Measurements from ENCODE around the gene TM9SF4. TPM values are rescaled to one million over a fixed set of nuclear protein-coding genes. Genes with fewer than 3 reads are reported as not detected.
A peak's percentile ranks its signal among the peaks of the same experiment; 100 is the strongest.

Gene TM9SF4
- total RNA-seq, 1 donor from 2014 or later: 99.4 TPM

- no peak for DNase-seq (ENCODE audit: extremely low spot score, unreplicated experiment)
- no peak for TF ChIP-seq CTCF (conservative IDR thresholded peaks at IDR 0.05)
- peak overlapping the region; percentile 87 for H3K4me3 Mint-ChIP-seq
- H3K27me3 Mint-ChIP-seq: no peaks in the 10 kb centered on the region
- peaks cover 33% of the 10 kb centered on the region for H3K4me1 Mint-ChIP-seq (ENCODE audit: unreplicated experiment)
- H3K36me3 Mint-ChIP-seq: peaks cover 6% of the 10 kb centered on the region
- peak overlapping the region; percentile 86 for H3K27ac Mint-ChIP-seq
- H3K9me3 Mint-ChIP-seq: no peaks in the 10 kb centered on the region
Observed at GRCh38 chr20:32209850-32210605, 100.5 kb downstream of the TM9SF4 start.

DNA sequence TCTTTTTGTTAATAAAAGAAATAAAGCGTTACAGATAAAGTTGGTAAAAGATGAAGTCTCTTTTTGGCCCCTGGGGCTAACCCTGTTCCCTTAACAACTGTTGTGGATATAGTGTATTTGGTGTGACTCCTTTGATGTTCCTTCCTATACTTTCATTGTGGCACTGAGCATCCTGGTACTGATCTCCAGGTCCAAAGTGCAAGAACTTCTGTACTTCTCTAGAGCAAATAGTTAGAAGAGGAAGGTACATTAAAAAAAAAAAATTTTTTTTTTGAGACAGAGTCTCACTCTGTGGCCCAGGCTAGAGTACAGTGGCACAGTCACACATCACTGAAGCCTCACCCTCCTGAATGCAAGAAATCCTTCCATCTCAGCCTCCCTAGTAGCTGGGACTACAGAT, 104.4 kb downstream of the TM9SF4 start:
- Mint-ChIP-seq H3K36me3 (peaks cover 27% of the 10 kb centered on the region), H3K27me3 (no peaks in the 10 kb centered on the region), H3K27ac (no peak overlapping the region), H3K9me3 (no peaks in the 10 kb centered on the region), H3K4me3 (no peak overlapping the region), H3K4me1 (ENCODE audit: unreplicated experiment) (peaks cover 13% of the 10 kb centered on the region)
- no peak for DNase-seq (ENCODE audit: extremely low spot score, unreplicated experiment)
- no peak for TF ChIP-seq CTCF (conservative IDR thresholded peaks at IDR 0.05)

DNA sequence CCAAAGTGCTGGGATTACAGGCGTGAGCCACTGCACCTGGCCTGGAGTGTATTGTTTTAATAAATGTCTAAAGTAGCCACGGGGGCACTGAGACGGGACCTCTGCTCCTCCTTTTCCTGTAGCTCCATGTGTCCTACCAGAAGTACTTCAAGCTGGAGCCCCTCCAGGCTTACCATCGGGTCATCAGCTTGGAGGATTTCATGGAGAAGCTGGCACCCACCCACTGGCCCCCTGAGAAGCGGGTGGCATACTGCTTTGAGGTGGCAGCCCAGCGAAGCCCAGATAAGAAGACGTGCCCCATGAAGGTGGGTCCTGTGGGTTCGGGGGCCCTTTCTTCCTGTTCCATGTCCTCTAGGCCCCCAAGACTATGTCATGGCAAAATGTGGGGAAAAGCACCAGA, 105.6 kb downstream of the TM9SF4 start:
- Mint-ChIP-seq H3K9me3 (no peaks in the 10 kb centered on the region), H3K36me3 (peaks cover 37% of the 10 kb centered on the region), H3K4me3 (no peak overlapping the region), H3K4me1 (ENCODE audit: unreplicated experiment) (peaks cover 6% of the 10 kb centered on the region), H3K27ac (no peak overlapping the region), H3K27me3 (no peaks in the 10 kb centered on the region)
- no peak for DNase-seq (ENCODE audit: extremely low spot score, unreplicated experiment)
- TF ChIP-seq CTCF (conservative IDR thresholded peaks at IDR 0.05): no peak

- no peak overlapping the region for H3K4me3 Mint-ChIP-seq
- H3K27ac Mint-ChIP-seq: no peak overlapping the region
- peaks cover 6% of the 10 kb centered on the region for H3K4me1 Mint-ChIP-seq (ENCODE audit: unreplicated experiment)
- DNase-seq (ENCODE audit: extremely low spot score, unreplicated experiment): no peak
- no peaks in the 10 kb centered on the region for H3K27me3 Mint-ChIP-seq
- H3K36me3 Mint-ChIP-seq: peaks cover 38% of the 10 kb centered on the region
- no peaks in the 10 kb centered on the region for H3K9me3 Mint-ChIP-seq
- no peak for TF ChIP-seq CTCF (conservative IDR thresholded peaks at IDR 0.05)
Observed at GRCh38 chr20:32215729-32216128, 106.2 kb downstream of the TM9SF4 start.

GRCh38 chr20:32216179-32217142, 106.9 kb downstream of the TM9SF4 start:
- Mint-ChIP-seq H3K9me3 (no peaks in the 10 kb centered on the region), H3K4me3 (no peak overlapping the region), H3K4me1 (ENCODE audit: unreplicated experiment) (peaks cover 6% of the 10 kb centered on the region), H3K27me3 (no peaks in the 10 kb centered on the region), H3K27ac (peak overlapping the region; percentile 33), H3K36me3 (peaks cover 43% of the 10 kb centered on the region)
- DNase-seq (ENCODE audit: extremely low spot score, unreplicated experiment): no peak
- TF ChIP-seq CTCF (conservative IDR thresholded peaks at IDR 0.05): no peak

Other genes with a start within 250 kb of the TM9SF4 start
- 3.0 and 9.1 TPM in 2 replicates for gene DUSP15, start 239.2 kb upstream of the TM9SF4 start, total RNA-seq (ENCODE audit: low replicate concordance)
- gene TTLL9, start 239.1 kb upstream of the TM9SF4 start, total RNA-seq (ENCODE audit: low replicate concordance): 0.17 and 3.4 TPM in 2 replicates
- gene PDRG1, start 157.7 kb upstream of the TM9SF4 start, total RNA-seq (ENCODE audit: low replicate concordance): 24.3 and 24.7 TPM in 2 replicates
- gene XKR7, start 141.6 kb upstream of the TM9SF4 start, total RNA-seq (ENCODE audit: low replicate concordance): 4.2 and 4.9 TPM in 2 replicates
- 0.19 and 0.63 TPM in 2 replicates for gene CCM2L, start 99.3 kb upstream of the TM9SF4 start, total RNA-seq (ENCODE audit: low replicate concordance)
- not detected in 2 replicates for gene HCK, start 57.5 kb upstream of the TM9SF4 start, total RNA-seq (ENCODE audit: low replicate concordance)
- gene PLAGL2, start 98.0 kb downstream of the TM9SF4 start, total RNA-seq (ENCODE audit: low replicate concordance): 52.1 and 52.7 TPM in 2 replicates
- gene POFUT1, start 98.2 kb downstream of the TM9SF4 start, total RNA-seq (ENCODE audit: low replicate concordance): 48.9 and 55.8 TPM in 2 replicates
- gene KIF3B, start 167.9 kb downstream of the TM9SF4 start, total RNA-seq (ENCODE audit: low replicate concordance): 41.2 and 45.9 TPM in 2 replicates
- 94.4 and 157 TPM in 2 replicates for gene ASXL1, start 248.6 kb downstream of the TM9SF4 start, total RNA-seq (ENCODE audit: low replicate concordance)

Measured in type B pancreatic cell (in vitro differentiated cells).